GM18858 (cell line): ENCODE measurements around the gene DECR2.
"Not testable (repeated sequence)": the region's sequence is repeated elsewhere in the genome, so short reads cannot be mapped to it uniquely, and the experiment has no call there.

Experiments
- ATAC-seq: cut with Tn5 transposase; IDR thresholded peaks from one replicate; pipeline ENCODE4 v1.9.1; 2021; ENCODE audit not compliant: unreplicated experiment

DECR2 gene

GRCh38 chr16:378821-379182 is 22.9 kb upstream of the DECR2 start:
- ATAC-seq = no peak

- ATAC-seq = no peak
Measured at GRCh38 chr16:379183-379960, 22.3 kb upstream of the DECR2 start.

- no peak for ATAC-seq
Measured at GRCh38 chr16:379961-380761, 21.5 kb upstream of the DECR2 start.

- no peak for ATAC-seq
Measured at GRCh38 chr16:380762-381011, 21.0 kb upstream of the DECR2 start.

GRCh38 chr16:381012-381788 is 20.5 kb upstream of the DECR2 start:
- no peak for ATAC-seq

GRCh38 chr16:381789-382717 is 19.6 kb upstream of the DECR2 start, which contains the start of gene PGAP6:
Gene PGAP6, minus strand, starts transcription at chr16:381978. Its CDS starts 157 bp downstream, at chr16:381821.
- no peak for ATAC-seq

- ATAC-seq = no peak
Measured at GRCh38 chr16:383326-384051, 18.2 kb upstream of the DECR2 start.

GRCh38 chr16:386641-387156 is 15.0 kb upstream of the DECR2 start:
- ATAC-seq = no peak

- ATAC-seq = not testable (repeated sequence)
Measured at GRCh38 chr16:387761-388666, 13.7 kb upstream of the DECR2 start.

GRCh38 chr16:389352-389751 is 12.3 kb upstream of the DECR2 start:
- no peak for ATAC-seq

- no peak for ATAC-seq
Measured at GRCh38 chr16:391885-392335, 9.8 kb upstream of the DECR2 start.

GRCh38 chr16:392450-393030 is 9.1 kb upstream of the DECR2 start:
- no peak for ATAC-seq

- no peak for ATAC-seq
Measured at GRCh38 chr16:396199-396598, 5.5 kb upstream of the DECR2 start.

GRCh38 chr16:396605-397004 is 5.1 kb upstream of the DECR2 start:
- ATAC-seq = no peak

GRCh38 chr16:397135-397661 is 4.5 kb upstream of the DECR2 start, which contains the start of gene NME4:
Gene NME4, plus strand, starts transcription at chr16:397199. Its CDS starts 24 bp downstream, at chr16:397223.
- no peak for ATAC-seq

- no peak for ATAC-seq
Measured at GRCh38 chr16:397736-398332, 3.9 kb upstream of the DECR2 start.

- ATAC-seq = no peak
Measured at GRCh38 chr16:398561-399339, 2.9 kb upstream of the DECR2 start.
